Prostate gland (tissue), 2 donors: ENCODE data around the gene ADCY7. TPM values are rescaled to one million over a fixed set of nuclear protein-coding genes. Genes with fewer than 3 reads are reported as not detected.

Experiments
- DNase-seq: peaks from one replicate; pipeline ENCODE4 v3.0.0-alpha.2; 2019; ENCODE audit warnings: low spot score
- H3K27ac ChIP-seq, 2 donors: fragments of 200-600 bp; sonication (generic); 2 replicates each; pipeline ENCODE4 v1.5.1; 2017 to 2019
- H3K27me3 ChIP-seq: fragments of 200-600 bp; sonication (generic); replicated peaks from 2 replicates; pipeline ENCODE4 v1.5.1; 2019; ENCODE audit not compliant: insufficient read depth
- H3K36me3 ChIP-seq, 2 donors: fragments of 200-600 bp; sonication (generic); 1 replicate in 1 of 2; 2 replicates in 1 of 2; pipeline versions ENCODE4 v1.5.1 to v1.8.1; 2017 to 2019
- H3K4me1 ChIP-seq: fragments of 200-600 bp; sonication (generic); replicated peaks from 2 replicates; pipeline ENCODE4 v1.5.1; 2019
- H3K4me3 ChIP-seq, 2 donors: fragments of 200-600 bp; sonication (generic); 2 replicates each; pipeline ENCODE4 v1.5.1; 2017 to 2019
- H3K9me3 ChIP-seq: fragments of 200-600 bp; sonication (generic); 2 replicates; pipeline ENCODE4 v1.5.1; 2017
- POLR2A ChIP-seq: fragments of 450-650 bp; IDR thresholded peaks from one replicate; pipeline ENCODE4 v1.6.1; 2016; ENCODE audit warnings: antibody characterized with exemption, mild to moderate bottlenecking
- POLR2AphosphoS5 ChIP-seq: sonication (generic); formaldehyde crosslinking; IDR thresholded peaks from one replicate; pipeline ENCODE4 v1.6.1; 2017; ENCODE audit warnings: antibody characterized with exemption
- WGBS: methylation state at CpG from one replicate; pipeline ENCODE4 v1.1.5; 2018; 5-methylcytosine and 5-hydroxymethylcytosine counted together
- intact Hi-C: fragments of 100-400 bp; cut with DNase I; formaldehyde crosslinking; loops from one replicate; pipeline ENCODE4 v1.14.2; 2022
- total RNA-seq, 2 donors: library from RNA; depleted of rRNA; stranded (reverse); fragments of >200 nt; gene quantifications; one replicate each; pipeline ENCODE4 v1.1.0, GENCODE V29; 2016
- TF ChIP-seq, protein P1 (sequence below), 4 experiments: fragments of 200-600 bp in 2 of 4; fragments of 450-650 bp in 2 of 4; sonication (generic) in 2 of 4; IDR thresholded peaks; 1 replicate in 3 of 4; 2 replicates in 1 of 4; pipeline ENCODE4 v1.5.1; 2016 to 2019; ENCODE audit warnings: antibody characterized with exemption in 4 of 4, mild to moderate bottlenecking in 2 of 4, moderate library complexity in 2 of 4

The ADCY7 gene
- total RNA-seq, 2 donors from 2014 or later = 2.0 to 10.9 TPM

DNA sequence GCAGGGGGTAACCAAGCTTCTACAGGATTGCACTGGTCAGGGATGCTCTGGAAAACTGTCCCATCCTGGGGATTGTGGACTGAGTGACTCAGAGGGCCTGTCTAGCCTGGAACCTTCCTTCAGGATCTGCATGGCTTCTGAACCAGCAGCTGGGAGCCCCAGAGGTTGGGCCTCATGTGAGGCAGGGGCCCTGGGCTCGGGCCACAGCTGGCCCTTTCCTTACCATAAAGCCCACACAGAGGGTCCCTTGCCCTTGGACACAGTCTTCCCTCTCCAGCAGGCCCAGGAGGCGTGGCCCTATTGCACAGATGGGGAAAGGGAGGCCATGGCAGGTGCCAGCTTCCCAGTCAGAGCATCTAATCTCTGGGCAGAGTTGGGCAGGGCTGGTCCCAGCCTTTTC is 30.5 kb downstream of the ADCY7 start:
- intact Hi-C loops = no loop called here
- Histone ChIP-seq H3K27ac (no peak overlapping the region), H3K9me3 (no peaks in the 10 kb centered on the region), H3K4me3 (no peak overlapping the region), H3K27me3 (no peaks in the 10 kb centered on the region), H3K4me1 (no peaks in the 10 kb centered on the region), H3K36me3 (no peaks in the 10 kb centered on the region)
- no peak for DNase-seq
- WGBS = 80% methylated on average over 2 of the region's 2 CpGs
- TF ChIP-seq POLR2AphosphoS5 (no peak), POLR2A (no peak)
- TF ChIP-seq, protein P1, sequence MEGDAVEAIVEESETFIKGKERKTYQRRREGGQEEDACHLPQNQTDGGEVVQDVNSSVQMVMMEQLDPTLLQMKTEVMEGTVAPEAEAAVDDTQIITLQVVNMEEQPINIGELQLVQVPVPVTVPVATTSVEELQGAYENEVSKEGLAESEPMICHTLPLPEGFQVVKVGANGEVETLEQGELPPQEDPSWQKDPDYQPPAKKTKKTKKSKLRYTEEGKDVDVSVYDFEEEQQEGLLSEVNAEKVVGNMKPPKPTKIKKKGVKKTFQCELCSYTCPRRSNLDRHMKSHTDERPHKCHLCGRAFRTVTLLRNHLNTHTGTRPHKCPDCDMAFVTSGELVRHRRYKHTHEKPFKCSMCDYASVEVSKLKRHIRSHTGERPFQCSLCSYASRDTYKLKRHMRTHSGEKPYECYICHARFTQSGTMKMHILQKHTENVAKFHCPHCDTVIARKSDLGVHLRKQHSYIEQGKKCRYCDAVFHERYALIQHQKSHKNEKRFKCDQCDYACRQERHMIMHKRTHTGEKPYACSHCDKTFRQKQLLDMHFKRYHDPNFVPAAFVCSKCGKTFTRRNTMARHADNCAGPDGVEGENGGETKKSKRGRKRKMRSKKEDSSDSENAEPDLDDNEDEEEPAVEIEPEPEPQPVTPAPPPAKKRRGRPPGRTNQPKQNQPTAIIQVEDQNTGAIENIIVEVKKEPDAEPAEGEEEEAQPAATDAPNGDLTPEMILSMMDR (IDR thresholded peaks at IDR 0.05) = no peak

DNA sequence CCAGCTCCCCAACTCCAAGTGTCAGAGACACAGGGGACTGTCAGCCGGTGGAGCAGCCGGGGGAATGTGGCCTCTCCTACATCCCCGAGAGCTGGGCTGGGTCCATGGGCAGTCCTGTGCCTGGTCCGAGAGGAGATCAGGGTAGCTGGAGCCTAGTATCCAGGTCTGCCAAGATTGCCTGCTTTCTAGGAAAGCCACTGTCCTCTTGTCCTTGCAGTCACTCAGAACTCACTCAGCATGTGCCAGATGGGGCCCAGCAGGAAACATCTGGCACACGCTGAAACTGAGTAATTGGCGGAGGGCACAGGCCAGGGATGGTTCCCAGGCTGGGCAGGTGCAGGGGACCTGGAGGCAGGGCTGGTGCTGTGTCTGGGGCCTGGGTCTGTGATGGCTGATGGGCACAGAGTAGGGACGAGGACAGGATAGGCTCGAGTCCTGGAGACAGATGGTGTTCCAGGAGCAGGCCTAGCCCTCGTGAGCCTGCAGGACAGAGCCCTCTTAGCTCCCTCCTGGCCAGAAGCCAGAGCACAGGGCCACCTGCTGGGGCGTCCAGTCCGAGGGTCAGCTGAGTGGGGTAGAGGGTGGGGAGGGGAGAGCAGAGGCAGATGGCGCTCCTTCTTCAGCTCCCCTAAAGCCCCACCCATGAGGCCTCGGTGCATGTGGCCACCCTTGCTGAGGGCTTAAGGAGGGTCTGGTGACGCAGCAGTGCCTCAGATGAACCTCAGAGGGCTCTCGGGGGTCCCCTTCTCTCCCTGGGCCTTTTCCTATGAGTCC is 31.1 kb downstream of the ADCY7 start:
- no peaks in the 10 kb centered on the region for H3K27me3 ChIP-seq
- WGBS = 76% methylated on average over 15 of the region's 15 CpGs
- H3K36me3 ChIP-seq = no peaks in the 10 kb centered on the region
- no peaks in the 10 kb centered on the region for H3K4me1 ChIP-seq
- intact Hi-C loops = no loop called here
- no peak overlapping the region for H3K27ac ChIP-seq
- H3K9me3 ChIP-seq = no peaks in the 10 kb centered on the region
- TF ChIP-seq POLR2AphosphoS5 (no peak), POLR2A (no peak)
- TF ChIP-seq, protein P1 (IDR thresholded peaks at IDR 0.05) = no peak
- no peak overlapping the region for H3K4me3 ChIP-seq
- DNase-seq = no peak

DNA sequence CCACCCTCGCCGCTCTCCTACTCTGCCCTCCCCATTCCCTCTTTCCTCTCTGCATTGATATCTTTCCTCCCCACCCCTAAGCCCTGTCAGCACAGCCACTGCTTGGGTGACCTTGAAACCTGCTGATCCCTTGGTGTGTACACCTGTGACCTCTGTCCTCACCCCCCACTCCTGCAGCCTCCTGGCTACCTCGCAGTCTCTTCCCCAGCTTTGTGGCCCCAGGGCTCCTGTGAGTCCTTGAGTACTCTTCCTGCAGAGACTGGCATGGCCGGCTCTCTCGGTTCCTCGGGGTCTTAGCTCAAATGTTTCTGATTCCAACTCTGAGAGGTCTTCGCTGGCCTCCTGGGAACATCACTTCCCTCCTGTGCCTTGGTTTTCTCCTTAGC is 31.7 kb downstream of the ADCY7 start:
- Histone ChIP-seq H3K4me1 (no peaks in the 10 kb centered on the region), H3K9me3 (no peaks in the 10 kb centered on the region), H3K36me3 (no peaks in the 10 kb centered on the region), H3K4me3 (no peak overlapping the region), H3K27ac (no peak overlapping the region), H3K27me3 (no peaks in the 10 kb centered on the region)
- intact Hi-C loops = no loop called here
- TF ChIP-seq POLR2A (no peak), POLR2AphosphoS5 (no peak)
- TF ChIP-seq, protein P1 (IDR thresholded peaks at IDR 0.05) = no peak
- DNase-seq = no peak
- 90% methylated on average over 7 of the region's 7 CpGs for WGBS

- DNase-seq = no peak
- no peak overlapping the region for H3K4me3 ChIP-seq
- no peaks in the 10 kb centered on the region for H3K27me3 ChIP-seq
- TF ChIP-seq POLR2AphosphoS5 = no peak
- no peak overlapping the region for H3K27ac ChIP-seq
- no peaks in the 10 kb centered on the region for H3K36me3 ChIP-seq
- no peaks in the 10 kb centered on the region for H3K9me3 ChIP-seq
- no peaks in the 10 kb centered on the region for H3K4me1 ChIP-seq
- intact Hi-C loops = no loop called here
- WGBS = 91% methylated on average over 29 of the region's 29 CpGs
These were observed 32.5 kb downstream of the ADCY7 start for GRCh38 chr16:50298591-50299507.

GRCh38 chr16:50299508-50300105 is 33.3 kb downstream of the ADCY7 start:
- DNase-seq = no peak
- WGBS = 94% methylated on average over 4 of the region's 12 CpGs
- intact Hi-C loops = no loop called here

More at GRCh38 chr16:50299508-50300105, 33.3 kb downstream of the ADCY7 start:
- H3K9me3 ChIP-seq = no peaks in the 10 kb centered on the region
- no peaks in the 10 kb centered on the region for H3K27me3 ChIP-seq
- H3K27ac ChIP-seq = no peak overlapping the region
- no peak overlapping the region for H3K4me3 ChIP-seq
- no peaks in the 10 kb centered on the region for H3K36me3 ChIP-seq
- no peak for TF ChIP-seq POLR2A
- TF ChIP-seq, protein P1 (IDR thresholded peaks at IDR 0.05) = no peak
- TF ChIP-seq POLR2AphosphoS5 = no peak
- no peaks in the 10 kb centered on the region for H3K4me1 ChIP-seq
